NT2/D1 (cell line): ENCODE data around the gene SSTR1.

Experiments
- SUZ12 ChIP-seq: IDR thresholded peaks from 2 replicates; pipeline ENCODE4 v1.6.1; 2011; ENCODE audit not compliant: insufficient read length, insufficient read depth; ENCODE audit errors: extremely low read depth
- YY1 ChIP-seq: IDR thresholded peaks from 2 replicates; pipeline ENCODE4 v1.6.1; 2011; ENCODE audit not compliant: insufficient read length, insufficient read depth

DNA sequence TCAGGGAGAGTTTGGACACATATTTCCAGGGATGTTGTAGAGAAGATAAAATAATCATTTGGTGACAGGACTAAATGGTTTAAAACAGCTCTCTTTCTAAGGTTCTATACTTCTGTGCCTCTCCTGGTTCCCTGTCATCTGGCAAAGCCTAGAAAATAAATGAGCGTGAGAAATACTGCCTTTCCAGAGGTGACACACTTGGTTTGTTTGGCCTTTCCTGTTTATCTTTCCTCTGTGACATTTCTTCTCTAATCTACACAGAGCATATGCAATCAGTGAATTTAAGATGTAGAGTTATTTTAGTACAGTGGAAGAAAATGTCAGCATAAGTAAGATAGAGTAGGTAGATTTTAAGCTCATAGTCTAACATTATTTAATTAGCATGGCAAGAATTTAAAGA is 22.0 kb upstream of the SSTR1 start:
- TF ChIP-seq YY1 (no peak), SUZ12 (no peak)
